H9 (cell line): ENCODE data around the gene CAMTA1. TPM values are rescaled to one million over a fixed set of nuclear protein-coding genes. Genes with fewer than 3 reads are reported as not detected.

Experiments
- DNase-seq: peaks from one replicate; pipeline ENCODE4 v3.0.0-alpha.2; 2017
- H2AFZ ChIP-seq: one replicate; pipeline ENCODE4 v1.6.1; 2013; ENCODE audit warnings: mild to moderate bottlenecking, low read length, control low read depth, moderate library complexity
- H2AK5ac ChIP-seq: 2 replicates; pipeline ENCODE4 v1.6.1; 2013; ENCODE audit warnings: low read length, control low read depth, mixed read lengths; ENCODE audit not compliant: insufficient read length
- H2BK120ac ChIP-seq: one replicate; pipeline ENCODE4 v1.6.1; 2013; ENCODE audit warnings: low read depth, mild to moderate bottlenecking, low read length, control low read depth, inconsistent platforms; ENCODE audit not compliant: poor library complexity, severe bottlenecking
- H2BK12ac ChIP-seq: 2 replicates; pipeline ENCODE4 v1.6.1; 2013; ENCODE audit warnings: low read length, control low read depth, mixed read lengths, low read depth; ENCODE audit not compliant: insufficient read length
- H2BK15ac ChIP-seq: 2 replicates; pipeline ENCODE4 v1.6.1; 2013; ENCODE audit warnings: low read depth, low read length, control low read depth
- H2BK20ac ChIP-seq: one replicate; pipeline ENCODE4 v1.6.1; 2013; ENCODE audit warnings: low read depth, mild to moderate bottlenecking, low read length, control low read depth, inconsistent platforms; ENCODE audit not compliant: poor library complexity, severe bottlenecking
- H2BK5ac ChIP-seq: 2 replicates; pipeline ENCODE4 v1.6.1; 2013; ENCODE audit warnings: low read length, control low read depth, mixed read lengths; ENCODE audit not compliant: insufficient read length
- H3K14ac ChIP-seq: 2 replicates; pipeline ENCODE4 v1.6.1; 2013; ENCODE audit warnings: low read length, control low read depth; ENCODE audit not compliant: insufficient read depth
- H3K18ac ChIP-seq: 2 replicates; pipeline ENCODE4 v1.6.1; 2013; ENCODE audit warnings: low read depth, mild to moderate bottlenecking, mixed read lengths, low read length, control low read depth; ENCODE audit not compliant: insufficient read length
- H3K23ac ChIP-seq: 2 replicates; pipeline ENCODE4 v1.6.1; 2013; ENCODE audit warnings: low read length, control low read depth, mixed read lengths, low read depth; ENCODE audit not compliant: insufficient read length
- H3K23me2 ChIP-seq: 2 replicates; pipeline ENCODE4 v1.6.1; 2013; ENCODE audit warnings: low read depth, mild to moderate bottlenecking, mixed read lengths, low read length, control low read depth; ENCODE audit not compliant: insufficient read length, poor library complexity, severe bottlenecking
- H3K27ac ChIP-seq: 2 replicates; pipeline ENCODE4 v1.5.1; 2013; ENCODE audit warnings: low read length, control low read depth, mixed read lengths, low read depth; ENCODE audit not compliant: insufficient read length
- H3K27me3 ChIP-seq: 2 replicates; pipeline ENCODE4 v1.6.1; 2013; ENCODE audit warnings: low read length, control low read depth, inconsistent platforms; ENCODE audit not compliant: insufficient read depth
- H3K4ac ChIP-seq: 2 replicates; pipeline ENCODE4 v1.6.1; 2013; ENCODE audit warnings: low read depth, mild to moderate bottlenecking, control low read depth, inconsistent platforms, low read length, moderate library complexity
- H3K4me1 ChIP-seq: 2 replicates; pipeline ENCODE4 v1.6.1; 2013; ENCODE audit warnings: low read length, control low read depth, inconsistent platforms; ENCODE audit not compliant: insufficient read depth
- H3K4me2 ChIP-seq: 2 replicates; pipeline ENCODE4 v1.6.1; 2013; ENCODE audit warnings: low read length, control low read depth, mixed read lengths; ENCODE audit not compliant: insufficient read length, insufficient read depth
- H3K56ac ChIP-seq: 2 replicates; pipeline ENCODE4 v1.6.1; 2013; ENCODE audit warnings: low read depth, mild to moderate bottlenecking, mixed read lengths, low read length, control low read depth; ENCODE audit not compliant: insufficient read length
- H3K79me1 ChIP-seq: 2 replicates; pipeline ENCODE4 v1.6.1; 2013; ENCODE audit warnings: low read depth, mild to moderate bottlenecking, moderate library complexity, low read length, control low read depth, inconsistent platforms; ENCODE audit not compliant: insufficient read depth, poor library complexity, severe bottlenecking
- H3K79me2 ChIP-seq: 2 replicates; pipeline ENCODE4 v1.6.1; 2013; ENCODE audit warnings: low read length, control low read depth, inconsistent platforms; ENCODE audit not compliant: insufficient read depth
- H3K9ac ChIP-seq: 2 replicates; pipeline ENCODE4 v1.6.1; 2013; ENCODE audit warnings: low read length, control low read depth, mixed read lengths; ENCODE audit not compliant: insufficient read length; ENCODE audit errors: extremely low read depth
- H3K9me3 ChIP-seq: one replicate; pipeline ENCODE4 v1.6.1; 2013; ENCODE audit warnings: low read depth, low read length, inconsistent platforms; ENCODE audit not compliant: control insufficient read depth
- H3T11ph ChIP-seq: one replicate; pipeline ENCODE4 v1.6.1; 2013; ENCODE audit warnings: mild to moderate bottlenecking, low read length, control low read depth, inconsistent platforms
- H4K20me1 ChIP-seq: one replicate; pipeline ENCODE4 v1.6.1; 2013; ENCODE audit not compliant: control insufficient read depth, insufficient read length, insufficient read depth
- H4K5ac ChIP-seq: 2 replicates; pipeline ENCODE4 v1.6.1; 2013; ENCODE audit warnings: low read depth, mild to moderate bottlenecking, mixed read lengths, low read length, control low read depth; ENCODE audit not compliant: insufficient read length
- H4K8ac ChIP-seq: replicated peaks from 2 replicates; pipeline ENCODE4 v1.6.1; 2013; ENCODE audit warnings: low read length, control low read depth, mixed read lengths, low read depth; ENCODE audit not compliant: insufficient read length
- H4K91ac ChIP-seq: 2 replicates; pipeline ENCODE4 v1.6.1; 2013; ENCODE audit warnings: low read depth, mild to moderate bottlenecking, moderate library complexity, mixed read lengths, low read length, control low read depth; ENCODE audit not compliant: insufficient read length
- H3K27ac Mint-ChIP-seq, 3 experiments: 2 replicates in 2 of 3; 3 replicates in 1 of 3; pipeline ENCODE4 v1.8.0; 2020 to 2021; ENCODE audit warnings: mixed read lengths in 3 of 3, mild to moderate bottlenecking in 1 of 3, moderate library complexity in 1 of 3
- H3K27me3 Mint-ChIP-seq: 2 replicates; pipeline ENCODE4 v1.8.0; 2021; ENCODE audit warnings: low read depth, mild to moderate bottlenecking, moderate library complexity, mixed read lengths
- H3K36me3 Mint-ChIP-seq, 3 experiments: 2 replicates in 2 of 3; 3 replicates in 1 of 3; pipeline ENCODE4 v1.8.0; 2020 to 2021; ENCODE audit warnings: low read depth in 3 of 3, mixed read lengths in 3 of 3; ENCODE audit not compliant: insufficient read depth in 1 of 3
- H3K4me1 Mint-ChIP-seq, 2 experiments: 2 replicates each; pipeline ENCODE4 v1.8.0; 2020; ENCODE audit warnings: mixed read lengths in 2 of 2
- H3K4me3 Mint-ChIP-seq, 2 experiments: 2 replicates in 1 of 2; 3 replicates in 1 of 2; pipeline ENCODE4 v1.8.0; 2020 to 2021; ENCODE audit warnings: mild to moderate bottlenecking in 2 of 2, mixed read lengths in 2 of 2, moderate library complexity in 1 of 2
- H3K9me3 Mint-ChIP-seq, 2 experiments: 2 replicates in 1 of 2; 3 replicates in 1 of 2; pipeline ENCODE4 v1.8.0; 2020; ENCODE audit warnings: mild to moderate bottlenecking in 2 of 2, mixed read lengths in 2 of 2, moderate library complexity in 1 of 2
- WGBS: extraction: QIAGEN DNeasy Blood & Tissue Kit; methylation state at CpG from one replicate; pipeline ENCODE4 v1.1.7; 2013; ENCODE audit warnings: missing lambda C conversion rate, low lambda C conversion rate, mixed read lengths; ENCODE audit not compliant: insufficient read length; ENCODE audit errors: extremely low coverage; 5-methylcytosine and 5-hydroxymethylcytosine counted together
- total RNA-seq: library from RNA; stranded (reverse); gene quantifications from 2 replicates; pipeline ENCODE4 v1.2.1, GENCODE V29; 2021
- TF ChIP-seq, protein P1 (sequence below): fragments of 200-600 bp; sonication (generic); conservative IDR thresholded peaks from 3 replicates; pipeline ENCODE4 v1.8.0; 2021; ENCODE audit warnings: antibody characterized with exemption, mild to moderate bottlenecking

Gene CAMTA1
- total RNA-seq, 1 experiment from 2014 or later: 115 TPM

DNA sequence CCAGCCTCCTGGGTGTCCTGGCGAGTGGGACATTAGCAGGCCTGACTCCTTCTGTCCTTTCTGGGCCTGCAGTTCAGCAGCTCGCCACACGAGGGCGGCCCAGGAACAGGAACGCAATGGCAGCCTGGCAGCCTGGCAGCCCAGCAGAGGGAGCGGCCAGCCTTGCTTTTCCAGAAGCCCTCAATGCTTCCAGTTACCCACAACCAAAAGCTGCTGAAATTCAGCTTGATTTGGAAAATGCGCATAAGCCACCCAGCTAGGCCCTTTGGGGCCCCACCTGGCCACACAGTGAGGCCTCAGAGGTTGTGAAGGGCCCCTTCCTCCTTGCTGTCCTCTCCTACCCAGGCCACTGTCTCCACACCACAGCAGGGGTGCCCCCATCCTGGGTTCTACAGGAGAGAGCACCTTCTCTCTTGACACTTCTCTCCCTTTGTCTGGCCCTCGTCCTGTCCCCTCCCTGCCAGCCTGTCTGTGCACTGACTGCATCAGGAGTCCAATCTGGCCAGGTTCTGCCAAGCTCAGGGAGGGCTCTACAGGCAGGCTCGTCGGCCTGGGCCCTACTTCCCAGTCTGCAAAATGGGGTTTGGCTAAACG is 882.5 kb downstream of the CAMTA1 start:
- DNase-seq: peak; percentile 90
- H3K79me1 ChIP-seq: no peaks in the 10 kb centered on the region
- no peak overlapping the region for H2BK5ac ChIP-seq
- no peak overlapping the region for H3K27ac ChIP-seq
- no peak overlapping the region for H3K4me2 ChIP-seq
- no peak overlapping the region for H2AK5ac ChIP-seq
- H3K4ac ChIP-seq: no peak overlapping the region
- no peak overlapping the region for H4K91ac ChIP-seq
- no peaks in the 10 kb centered on the region for H3K36me3 Mint-ChIP-seq
- no peaks in the 10 kb centered on the region; the same call in 1 of the 2 replicates for H3K4me1 ChIP-seq
- 0 out of 7 replicates have a peak overlapping the region, but pooled peaks of 1 of the 3 experiments have one; percentile 73 for H3K27ac Mint-ChIP-seq
- H3K56ac ChIP-seq: no peak overlapping the region
- no peak overlapping the region for H2BK20ac ChIP-seq
- no peak overlapping the region for H3K9ac ChIP-seq
- peaks cover 6% of the 10 kb centered on the region for H3K27me3 Mint-ChIP-seq
- H3K79me2 ChIP-seq: no peaks in the 10 kb centered on the region
- H3K9me3 ChIP-seq: no peaks in the 10 kb centered on the region
- H2BK120ac ChIP-seq: no peak overlapping the region
- no peak overlapping the region for H3T11ph ChIP-seq
- no peaks in the 10 kb centered on the region for H3K27me3 ChIP-seq
- H2AFZ ChIP-seq: no peak overlapping the region
- H4K5ac ChIP-seq: no peak overlapping the region
- no peaks in the 10 kb centered on the region for H4K20me1 ChIP-seq
- no peak overlapping the region for H2BK15ac ChIP-seq
- H3K14ac ChIP-seq: no peak overlapping the region
- TF ChIP-seq, protein P1, sequence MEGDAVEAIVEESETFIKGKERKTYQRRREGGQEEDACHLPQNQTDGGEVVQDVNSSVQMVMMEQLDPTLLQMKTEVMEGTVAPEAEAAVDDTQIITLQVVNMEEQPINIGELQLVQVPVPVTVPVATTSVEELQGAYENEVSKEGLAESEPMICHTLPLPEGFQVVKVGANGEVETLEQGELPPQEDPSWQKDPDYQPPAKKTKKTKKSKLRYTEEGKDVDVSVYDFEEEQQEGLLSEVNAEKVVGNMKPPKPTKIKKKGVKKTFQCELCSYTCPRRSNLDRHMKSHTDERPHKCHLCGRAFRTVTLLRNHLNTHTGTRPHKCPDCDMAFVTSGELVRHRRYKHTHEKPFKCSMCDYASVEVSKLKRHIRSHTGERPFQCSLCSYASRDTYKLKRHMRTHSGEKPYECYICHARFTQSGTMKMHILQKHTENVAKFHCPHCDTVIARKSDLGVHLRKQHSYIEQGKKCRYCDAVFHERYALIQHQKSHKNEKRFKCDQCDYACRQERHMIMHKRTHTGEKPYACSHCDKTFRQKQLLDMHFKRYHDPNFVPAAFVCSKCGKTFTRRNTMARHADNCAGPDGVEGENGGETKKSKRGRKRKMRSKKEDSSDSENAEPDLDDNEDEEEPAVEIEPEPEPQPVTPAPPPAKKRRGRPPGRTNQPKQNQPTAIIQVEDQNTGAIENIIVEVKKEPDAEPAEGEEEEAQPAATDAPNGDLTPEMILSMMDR: peak; percentile 100
- H3K23me2 ChIP-seq: no peaks in the 10 kb centered on the region
- H3K23ac ChIP-seq: no peak overlapping the region
- no peaks in the 10 kb centered on the region; a peak in 1 of 5 replicates for H3K9me3 Mint-ChIP-seq
- H3K4me1 Mint-ChIP-seq: peaks cover 12 to 29% of the 10 kb centered on the region in 2 experiments
- WGBS: no CpG with 5 or more reads among the region's 11 CpGs
- no peak overlapping the region for H4K8ac ChIP-seq
- H2BK12ac ChIP-seq: no peak overlapping the region
- no peak overlapping the region for H3K18ac ChIP-seq
- H3K4me3 Mint-ChIP-seq: no peak overlapping the region; a peak in 1 of 5 replicates
